K562 (cell line): ENCODE data around the gene CUEDC2. TPM values are rescaled to one million over a fixed set of nuclear protein-coding genes. Genes with fewer than 3 reads are reported as not detected.

Source experiments
- BCL6 ChIP-seq: fragments of 250-450 bp; sonication (Bioruptor Pico); IDR thresholded peaks from 2 replicates; pipeline ENCODE4 v1.4.0; 2020
- CHD4 ChIP-seq: fragments of 200-600 bp; sonication (generic); IDR thresholded peaks from 3 replicates; pipeline ENCODE4 v1.6.1; 2012; ENCODE audit warnings: low read depth, mild to moderate bottlenecking, mixed read lengths, low read length, inconsistent platforms; ENCODE audit not compliant: insufficient read depth, insufficient replicate concordance, poor library complexity, severe bottlenecking
- E2F4 ChIP-seq: sonication (generic); formaldehyde crosslinking; IDR thresholded peaks from 2 replicates; pipeline ENCODE4 v1.8.0; 2022; ENCODE audit warnings: mild to moderate bottlenecking, low read depth, missing genetic modification reagents
- ETV1 ChIP-seq: fragments of 450-650 bp; conservative IDR thresholded peaks from 2 replicates; pipeline ENCODE4 v1.6.1; 2016; ENCODE audit warnings: missing genetic modification characterization, control low read depth, low read depth, missing compliant biosample characterization
- HDAC1 ChIP-seq, 2 experiments: fragments of 450-650 bp; IDR thresholded peaks; 2 replicates each; pipeline ENCODE4 v1.6.1; 2016 to 2017; ENCODE audit warnings: inconsistent platforms in 1 of 2, mild to moderate bottlenecking in 1 of 2, moderate library complexity in 1 of 2
- HDAC3 ChIP-seq: fragments of 450-650 bp; IDR thresholded peaks from 2 replicates; pipeline ENCODE4 v1.6.1; 2018; ENCODE audit warnings: borderline replicate concordance, mild to moderate bottlenecking, moderate library complexity; ENCODE audit not compliant: partially characterized antibody
- MNT ChIP-seq, 2 experiments: fragments of 450-650 bp; conservative IDR thresholded peaks; 2 replicates each; pipeline ENCODE4 v1.6.1; 2017; ENCODE audit warnings: mild to moderate bottlenecking in 2 of 2, moderate library complexity in 2 of 2
- MYNN ChIP-seq, 2 experiments: sonication (generic); formaldehyde crosslinking in 1 of 2; IDR thresholded peaks; 2 replicates each; pipeline versions ENCODE4 v1.5.0 to v1.6.1; 2016 to 2020; ENCODE audit warnings: antibody characterized with exemption in 1 of 2, missing genetic modification reagents in 1 of 2
- NCOA6 ChIP-seq: fragments of 450-650 bp; IDR thresholded peaks from 2 replicates; pipeline ENCODE4 v1.6.1; 2017; ENCODE audit warnings: mild to moderate bottlenecking
- NR4A1 ChIP-seq, 2 experiments: fragments of 250-450 bp in 1 of 2; fragments of 450-650 bp in 1 of 2; sonication (Bioruptor Pico) in 1 of 2; IDR thresholded peaks; 2 replicates each; pipeline versions ENCODE4 v1.4.0 to v1.6.1; 2016 to 2020; ENCODE audit warnings: mild to moderate bottlenecking in 2 of 2, missing compliant biosample characterization in 1 of 2, missing genetic modification characterization in 1 of 2, moderate library complexity in 1 of 2
- PPARD ChIP-seq: fragments of 250-450 bp; sonication (Bioruptor Pico); IDR thresholded peaks from 2 replicates; pipeline ENCODE4 v1.8.0; 2022; ENCODE audit warnings: inconsistent platforms, mild to moderate bottlenecking, moderate library complexity
- SIN3B ChIP-seq: fragments of 450-650 bp; IDR thresholded peaks from 2 replicates; pipeline ENCODE4 v1.6.1; 2017; ENCODE audit warnings: low read depth, mild to moderate bottlenecking, moderate library complexity
- SNIP1 ChIP-seq: fragments of 450-650 bp; IDR thresholded peaks from 2 replicates; pipeline ENCODE4 v1.7.1; 2017; ENCODE audit warnings: low read depth, mild to moderate bottlenecking
- TBP ChIP-seq: optimal IDR thresholded peaks from 2 replicates; pipeline ENCODE3; 2011; ENCODE audit warnings: low read depth, low read length, improper control_type of control experiment
- TCF3 ChIP-seq: sonication (generic); formaldehyde crosslinking; IDR thresholded peaks from 2 replicates; pipeline ENCODE4 v1.4.0; 2020; ENCODE audit warnings: mild to moderate bottlenecking, missing genetic modification reagents
- ZFX ChIP-seq: sonication (generic); formaldehyde crosslinking; IDR thresholded peaks from 2 replicates; pipeline ENCODE4 v1.8.0; 2022; ENCODE audit warnings: mild to moderate bottlenecking, missing genetic modification reagents, moderate library complexity
- ZNF311 ChIP-seq: fragments of 250-450 bp; sonication (Bioruptor Pico); IDR thresholded peaks from 2 replicates; pipeline ENCODE4 v1.4.0; 2020; ENCODE audit warnings: mild to moderate bottlenecking, moderate library complexity
- polyA plus RNA-seq, 8 experiments: library from polyadenylated mRNA; depleted of rRNA in 4 of 8; stranded (reverse) in 5 of 8; unstranded in 3 of 8; fragments of >200 nt; fragmentation: Nextera tagmentation in 2 of 8; fragmentation: Illumina TruSeq in 1 of 8; extraction: Ambion mirVana in 2 of 8; extraction: Trizol in 1 of 8; gene quantifications; 2 replicates each; pipeline versions ENCODE4 v1.2.1 to v1.2.3, GENCODE V29; 2011 to 2014; ENCODE audit warnings: inconsistent platforms in 1 of 8, missing spikeins in 1 of 8
- total RNA-seq, 7 experiments: library from RNA; depleted of rRNA in 6 of 7; stranded (reverse); fragments of >200 nt in 6 of 7; fragmentation: Illumina TruSeq in 2 of 7; extraction: Trizol in 2 of 7; gene quantifications; 2 replicates each; pipeline versions ENCODE4 v1.2.1 to v1.2.3, GENCODE V29; 2011 to 2021; ENCODE audit warnings: low replicate concordance in 1 of 7
- TF ChIP-seq, protein P1 (sequence below): fragments of 150-350 bp; conservative IDR thresholded peaks from 2 replicates; pipeline ENCODE4 v1.6.1; 2014; ENCODE audit warnings: low read length
- TF ChIP-seq, protein P2 (sequence below): fragments of 450-650 bp; IDR thresholded peaks from one replicate; pipeline ENCODE4 v1.6.1; 2018; ENCODE audit warnings: mild to moderate bottlenecking, moderate library complexity; ENCODE audit not compliant: partially characterized antibody

CUEDC2 gene
- total and polyA plus RNA-seq, 9 of the 15 experiments (the other 6 are each of a cell fraction or from before 2014, with no cell fraction given), result 8.5 to 48.9 (median 27.4) TPM

GRCh38 chr10:102420714-102421506 is 11.5 kb downstream of the CUEDC2 start, which contains the start of gene FBXL15 (continued):
- TF ChIP-seq CHD4 (no peak), MYNN (IDR thresholded peaks at IDR 0.05) (no peak; the same call in 1 of the 2 replicates), MYNN (CRISPR knock-in tag; IDR thresholded peaks at IDR 0.05) (no peak), BCL6 (CRISPR knock-in tag) (no peak), ETV1 (0 out of 2 replicates have a peak, but pooled peaks have one; percentile 50), E2F4 (CRISPR knock-in tag) (no peak), PPARD (no peak), SNIP1 (no peak), TCF3 (CRISPR knock-in tag) (no peak), MNT (conservative IDR thresholded peaks at IDR 0.05) (peak; percentile 37 to 76; a peak in 3 of 4 replicates), HDAC3 (no peak), HDAC1 (IDR thresholded peaks at IDR 0.05) (peak in 1 of 2 experiments; percentile 46; a peak in 1 of 4 replicates), TBP (peak; percentile 64), ZFX (CRISPR knock-in tag) (peak; percentile 93), SIN3B (peak; percentile 76), ZNF311 (CRISPR knock-in tag) (no peak), NR4A1 (CRISPR knock-in tag; IDR thresholded peaks at IDR 0.05) (no peak), NR4A1 (tag; IDR thresholded peaks at IDR 0.05) (no peak), NCOA6 (no peak)
- TF ChIP-seq, protein P1, sequence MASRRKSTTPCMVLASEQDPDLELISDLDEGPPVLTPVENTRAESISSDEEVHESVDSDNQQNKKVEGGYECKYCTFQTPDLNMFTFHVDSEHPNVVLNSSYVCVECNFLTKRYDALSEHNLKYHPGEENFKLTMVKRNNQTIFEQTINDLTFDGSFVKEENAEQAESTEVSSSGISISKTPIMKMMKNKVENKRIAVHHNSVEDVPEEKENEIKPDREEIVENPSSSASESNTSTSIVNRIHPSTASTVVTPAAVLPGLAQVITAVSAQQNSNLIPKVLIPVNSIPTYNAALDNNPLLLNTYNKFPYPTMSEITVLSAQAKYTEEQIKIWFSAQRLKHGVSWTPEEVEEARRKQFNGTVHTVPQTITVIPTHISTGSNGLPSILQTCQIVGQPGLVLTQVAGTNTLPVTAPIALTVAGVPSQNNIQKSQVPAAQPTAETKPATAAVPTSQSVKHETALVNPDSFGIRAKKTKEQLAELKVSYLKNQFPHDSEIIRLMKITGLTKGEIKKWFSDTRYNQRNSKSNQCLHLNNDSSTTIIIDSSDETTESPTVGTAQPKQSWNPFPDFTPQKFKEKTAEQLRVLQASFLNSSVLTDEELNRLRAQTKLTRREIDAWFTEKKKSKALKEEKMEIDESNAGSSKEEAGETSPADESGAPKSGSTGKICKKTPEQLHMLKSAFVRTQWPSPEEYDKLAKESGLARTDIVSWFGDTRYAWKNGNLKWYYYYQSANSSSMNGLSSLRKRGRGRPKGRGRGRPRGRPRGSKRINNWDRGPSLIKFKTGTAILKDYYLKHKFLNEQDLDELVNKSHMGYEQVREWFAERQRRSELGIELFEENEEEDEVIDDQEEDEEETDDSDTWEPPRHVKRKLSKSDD, result no peak
- TF ChIP-seq, protein P2, sequence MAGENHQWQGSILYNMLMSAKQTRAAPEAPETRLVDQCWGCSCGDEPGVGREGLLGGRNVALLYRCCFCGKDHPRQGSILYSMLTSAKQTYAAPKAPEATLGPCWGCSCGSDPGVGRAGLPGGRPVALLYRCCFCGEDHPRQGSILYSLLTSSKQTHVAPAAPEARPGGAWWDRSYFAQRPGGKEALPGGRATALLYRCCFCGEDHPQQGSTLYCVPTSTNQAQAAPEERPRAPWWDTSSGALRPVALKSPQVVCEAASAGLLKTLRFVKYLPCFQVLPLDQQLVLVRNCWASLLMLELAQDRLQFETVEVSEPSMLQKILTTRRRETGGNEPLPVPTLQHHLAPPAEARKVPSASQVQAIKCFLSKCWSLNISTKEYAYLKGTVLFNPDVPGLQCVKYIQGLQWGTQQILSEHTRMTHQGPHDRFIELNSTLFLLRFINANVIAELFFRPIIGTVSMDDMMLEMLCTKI, result no peak
